LNCAP (cell line): Measurements from ENCODE around the gene DMD.

ENCODE experiments used
- CTCF ChIP-seq: fragments of 450-650 bp; IDR thresholded peaks from 2 replicates; pipeline ENCODE4 v1.5.1; 2017; ENCODE audit warnings: mild to moderate bottlenecking

Gene DMD

GRCh38 chrX:31590581-31591114 lies 1620.7 kb downstream of the DMD start:
- TF ChIP-seq CTCF = no peak

- TF ChIP-seq CTCF = no peak
Measured at GRCh38 chrX:31589503-31589902, 1621.8 kb downstream of the DMD start.

GRCh38 chrX:31588355-31588754 lies 1623.0 kb downstream of the DMD start:
- TF ChIP-seq CTCF = no peak

- no peak for TF ChIP-seq CTCF
Measured at GRCh38 chrX:31580726-31581125, 1630.6 kb downstream of the DMD start.

- no peak for TF ChIP-seq CTCF
Measured at GRCh38 chrX:31580227-31580626, 1631.1 kb downstream of the DMD start.

GRCh38 chrX:31572360-31572759 lies 1639.0 kb downstream of the DMD start:
- TF ChIP-seq CTCF = no peak

- TF ChIP-seq CTCF = no peak
Measured at GRCh38 chrX:31570658-31571057, 1640.7 kb downstream of the DMD start.

- TF ChIP-seq CTCF = no peak
Measured at GRCh38 chrX:31563792-31564191, 1647.6 kb downstream of the DMD start.
